GM12864 (cell line): ENCODE data around the gene SPATA33.

Source experiments
- DNase-seq: peaks from one replicate; pipeline ENCODE4 v3.0.0-alpha.2; 2011; ENCODE audit warnings: low read depth
- H3K4me3 ChIP-seq: 2 replicates; pipeline ENCODE4 v1.5.1; 2011; ENCODE audit warnings: mild to moderate bottlenecking, low read depth, low read length, control low read depth
- CTCF ChIP-seq: IDR thresholded peaks from 2 replicates; pipeline ENCODE4 v1.5.1; 2011; ENCODE audit warnings: low read depth, mild to moderate bottlenecking, moderate library complexity, low read length, control low read depth, inconsistent platforms; ENCODE audit errors: missing control alignments

The SPATA33 gene

GRCh38 chr16:89708481-89708931 is 50.9 kb downstream of the SPATA33 start:
- no peak overlapping the region for H3K4me3 ChIP-seq
- no peak for DNase-seq
- TF ChIP-seq CTCF = no peak

GRCh38 chr16:89709166-89709565 is 51.5 kb downstream of the SPATA33 start:
- H3K4me3 ChIP-seq = no peak overlapping the region
- no peak for TF ChIP-seq CTCF
- DNase-seq = no peak

GRCh38 chr16:89709716-89710432 is 52.2 kb downstream of the SPATA33 start:
- H3K4me3 ChIP-seq = no peak overlapping the region
- no peak for TF ChIP-seq CTCF

GRCh38 chr16:89710709-89711564 is 53.3 kb downstream of the SPATA33 start:
- H3K4me3 ChIP-seq = no peak overlapping the region
- no peak for TF ChIP-seq CTCF
- no peak for DNase-seq

More at GRCh38 chr16:89709716-89710432, 52.2 kb downstream of the SPATA33 start:
- DNase-seq = no peak

GRCh38 chr16:89711601-89712273 is 54.1 kb downstream of the SPATA33 start:
- no peak for TF ChIP-seq CTCF
- no peak for DNase-seq
- H3K4me3 ChIP-seq = peak overlapping the region; percentile 76

- DNase-seq = no peak
- TF ChIP-seq CTCF = no peak
- H3K4me3 ChIP-seq = peak overlapping the region; percentile 76
Measured at GRCh38 chr16:89712274-89712781, 54.7 kb downstream of the SPATA33 start.
